WTC11 (cell line): ENCODE data around the gene GAPDHS. TPM values are rescaled to one million over a fixed set of nuclear protein-coding genes. Genes with fewer than 3 reads are reported as not detected.

Source experiments
- ATAC-seq: fragments of 200-7000 bp; cut with Tn5 transposase; 2 replicates; pipeline ENCODE4 v1.10.0; 2021; ENCODE audit warnings: mild to moderate bottlenecking, moderate library complexity
- CTCF ChIA-PET: fragments of 300-600 bp; sonication (Branson Sonifier 250); formaldehyde crosslinking; loops from one replicate; lab custom pipeline; 2021; ENCODE audit warnings: antibody characterized with exemption; lab: Charles Lee
- POLR2A ChIA-PET: fragments of 350-600 bp; sonication (Branson Sonifier 250); formaldehyde crosslinking; loops from one replicate; lab custom pipeline; 2021; ENCODE audit warnings: antibody characterized with exemption; lab: Charles Lee
- DNase-seq: peaks from one replicate; pipeline ENCODE4 v3.0.0; 2021; ENCODE audit warnings: low spot score
- H3K27ac Mint-ChIP-seq: 2 replicates; pipeline ENCODE4 v1.8.0; 2021; ENCODE audit warnings: mixed read lengths
- H3K27me3 Mint-ChIP-seq: 2 replicates; pipeline ENCODE4 v1.8.0; 2021; ENCODE audit warnings: low read depth, mild to moderate bottlenecking, moderate library complexity, mixed read lengths
- H3K36me3 Mint-ChIP-seq: 2 replicates; pipeline ENCODE4 v1.8.0; 2021; ENCODE audit warnings: mixed read lengths
- H3K4me1 Mint-ChIP-seq: 2 replicates; pipeline ENCODE4 v1.8.0; 2022; ENCODE audit warnings: mixed read lengths
- H3K4me3 Mint-ChIP-seq: 2 replicates; pipeline ENCODE4 v1.8.0; 2021; ENCODE audit warnings: mild to moderate bottlenecking, moderate library complexity, mixed read lengths
- H3K9me3 Mint-ChIP-seq: 2 replicates; pipeline ENCODE4 v1.8.0; 2021; ENCODE audit warnings: mixed read lengths
- CBFB ChIP-seq: sonication (generic); formaldehyde crosslinking; IDR thresholded peaks from 2 replicates; pipeline ENCODE4 v1.8.1; 2022; ENCODE audit warnings: mild to moderate bottlenecking, low read depth, missing genetic modification reagents
- ETV6 ChIP-seq: sonication (generic); formaldehyde crosslinking; IDR thresholded peaks from 2 replicates; pipeline ENCODE4 v1.8.1; 2022; ENCODE audit warnings: mild to moderate bottlenecking, missing genetic modification reagents
- IRF2 ChIP-seq: sonication (generic); formaldehyde crosslinking; IDR thresholded peaks from 2 replicates; pipeline ENCODE4 v1.8.0; 2022; ENCODE audit warnings: low read depth, missing genetic modification reagents, borderline replicate concordance
- KAT7 ChIP-seq: sonication (generic); formaldehyde crosslinking; IDR thresholded peaks from 2 replicates; pipeline ENCODE4 v1.8.1; 2023; ENCODE audit warnings: missing genetic modification reagents, mild to moderate bottlenecking, borderline replicate concordance
- NR2C2 ChIP-seq: sonication (generic); formaldehyde crosslinking; IDR thresholded peaks from 2 replicates; pipeline ENCODE4 v1.8.0; 2022; ENCODE audit warnings: mild to moderate bottlenecking, missing genetic modification reagents
- OVOL2 ChIP-seq: fragments of 250-450 bp; sonication (Bioruptor Pico); IDR thresholded peaks from 2 replicates; pipeline ENCODE4 v1.9.0; 2021; ENCODE audit warnings: mild to moderate bottlenecking, borderline replicate concordance
- ZBTB21 ChIP-seq: sonication (generic); formaldehyde crosslinking; IDR thresholded peaks from 2 replicates; pipeline ENCODE4 v1.8.1; 2023; ENCODE audit warnings: mild to moderate bottlenecking, missing genetic modification reagents, borderline replicate concordance
- ZNF138 ChIP-seq: sonication (generic); formaldehyde crosslinking; conservative IDR thresholded peaks from 2 replicates; pipeline ENCODE4 v1.8.1; 2022; ENCODE audit warnings: mild to moderate bottlenecking, moderate library complexity, missing genetic modification reagents
- ZNF396 ChIP-seq: fragments of 250-450 bp; sonication (Bioruptor Pico); IDR thresholded peaks from 2 replicates; pipeline ENCODE4 v1.8.0; 2021; ENCODE audit warnings: mild to moderate bottlenecking, moderate library complexity, borderline replicate concordance
- ZNF423 ChIP-seq: fragments of 250-450 bp; sonication (Bioruptor Pico); IDR thresholded peaks from 2 replicates; pipeline ENCODE4 v2.1.2; 2022; ENCODE audit warnings: mild to moderate bottlenecking, moderate library complexity
- total RNA-seq: library from RNA; stranded (reverse); gene quantifications from 3 replicates; pipeline ENCODE4 v1.2.3, GENCODE V29; 2021
- TF ChIP-seq, protein P1 (sequence below): sonication (generic); formaldehyde crosslinking; conservative IDR thresholded peaks from 2 replicates; pipeline ENCODE4 v1.8.1; 2023; ENCODE audit warnings: mild to moderate bottlenecking, low read depth, missing genetic modification reagents, moderate library complexity
- TF ChIP-seq, protein P2 (sequence below): fragments of 250-450 bp; sonication (Bioruptor Pico); IDR thresholded peaks from 2 replicates; pipeline ENCODE4 v1.9.0; 2021; ENCODE audit warnings: mild to moderate bottlenecking, borderline replicate concordance
- TF ChIP-seq, protein P3 (sequence below): sonication (generic); formaldehyde crosslinking; IDR thresholded peaks from 2 replicates; pipeline ENCODE4 v1.8.0; 2022; ENCODE audit warnings: mild to moderate bottlenecking, missing genetic modification reagents
- TF ChIP-seq, protein P4 (sequence below): sonication (generic); formaldehyde crosslinking; IDR thresholded peaks from 2 replicates; pipeline ENCODE4 v1.8.0; 2022; ENCODE audit warnings: missing genetic modification reagents
- TF ChIP-seq, protein P5 (sequence below): fragments of 250-450 bp; sonication (Bioruptor Pico); IDR thresholded peaks from 2 replicates; pipeline ENCODE4 v1.9.0; 2021; ENCODE audit warnings: mild to moderate bottlenecking
- TF ChIP-seq, protein P6 (sequence below): sonication (generic); formaldehyde crosslinking; IDR thresholded peaks from 2 replicates; pipeline ENCODE4 v1.8.1; 2022; ENCODE audit warnings: mild to moderate bottlenecking, moderate library complexity, missing genetic modification reagents
- TF ChIP-seq, protein P7 (sequence below): fragments of 250-450 bp; sonication (Bioruptor Pico); IDR thresholded peaks from 2 replicates; pipeline ENCODE4 v2.1.2; 2022; ENCODE audit warnings: mild to moderate bottlenecking, moderate library complexity
- TF ChIP-seq, protein P8 (sequence below): sonication (generic); formaldehyde crosslinking; IDR thresholded peaks from 2 replicates; pipeline ENCODE4 v1.8.0; 2023; ENCODE audit warnings: missing genetic modification reagents

The GAPDHS gene
- total RNA-seq, 1 experiment from 2014 or later = 0.20 TPM

DNA sequence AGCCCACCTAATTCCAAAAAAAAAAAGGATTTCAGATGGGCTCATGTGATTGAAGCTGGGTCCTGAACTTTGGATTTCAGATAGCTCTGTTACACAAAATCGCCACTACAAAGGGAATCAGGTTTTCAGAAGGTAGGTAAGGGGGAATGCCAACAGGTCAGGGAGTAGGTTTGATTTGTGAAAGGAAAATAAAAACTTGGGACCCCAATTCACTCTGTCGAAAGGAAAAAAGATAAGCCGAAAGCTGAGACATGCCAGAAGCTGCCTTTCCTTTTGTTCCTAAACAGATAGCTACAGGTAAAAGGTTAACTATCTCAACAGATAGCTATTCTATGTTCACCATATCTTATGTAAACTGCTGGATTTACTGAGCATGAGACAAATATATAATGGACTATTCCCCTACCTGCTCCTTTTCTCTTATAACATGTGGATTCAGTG lies 47.0 kb upstream of the GAPDHS start (continued):
- TF ChIP-seq, protein P1, sequence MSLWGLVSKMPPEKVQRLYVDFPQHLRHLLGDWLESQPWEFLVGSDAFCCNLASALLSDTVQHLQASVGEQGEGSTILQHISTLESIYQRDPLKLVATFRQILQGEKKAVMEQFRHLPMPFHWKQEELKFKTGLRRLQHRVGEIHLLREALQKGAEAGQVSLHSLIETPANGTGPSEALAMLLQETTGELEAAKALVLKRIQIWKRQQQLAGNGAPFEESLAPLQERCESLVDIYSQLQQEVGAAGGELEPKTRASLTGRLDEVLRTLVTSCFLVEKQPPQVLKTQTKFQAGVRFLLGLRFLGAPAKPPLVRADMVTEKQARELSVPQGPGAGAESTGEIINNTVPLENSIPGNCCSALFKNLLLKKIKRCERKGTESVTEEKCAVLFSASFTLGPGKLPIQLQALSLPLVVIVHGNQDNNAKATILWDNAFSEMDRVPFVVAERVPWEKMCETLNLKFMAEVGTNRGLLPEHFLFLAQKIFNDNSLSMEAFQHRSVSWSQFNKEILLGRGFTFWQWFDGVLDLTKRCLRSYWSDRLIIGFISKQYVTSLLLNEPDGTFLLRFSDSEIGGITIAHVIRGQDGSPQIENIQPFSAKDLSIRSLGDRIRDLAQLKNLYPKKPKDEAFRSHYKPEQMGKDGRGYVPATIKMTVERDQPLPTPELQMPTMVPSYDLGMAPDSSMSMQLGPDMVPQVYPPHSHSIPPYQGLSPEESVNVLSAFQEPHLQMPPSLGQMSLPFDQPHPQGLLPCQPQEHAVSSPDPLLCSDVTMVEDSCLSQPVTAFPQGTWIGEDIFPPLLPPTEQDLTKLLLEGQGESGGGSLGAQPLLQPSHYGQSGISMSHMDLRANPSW (CRISPR knock-in tag) = no peak
- TF ChIP-seq CBFB (no peak), OVOL2 (no peak), IRF2 (CRISPR knock-in tag) (no peak)
- TF ChIP-seq, all 79 proteins: peak for 0

DNA sequence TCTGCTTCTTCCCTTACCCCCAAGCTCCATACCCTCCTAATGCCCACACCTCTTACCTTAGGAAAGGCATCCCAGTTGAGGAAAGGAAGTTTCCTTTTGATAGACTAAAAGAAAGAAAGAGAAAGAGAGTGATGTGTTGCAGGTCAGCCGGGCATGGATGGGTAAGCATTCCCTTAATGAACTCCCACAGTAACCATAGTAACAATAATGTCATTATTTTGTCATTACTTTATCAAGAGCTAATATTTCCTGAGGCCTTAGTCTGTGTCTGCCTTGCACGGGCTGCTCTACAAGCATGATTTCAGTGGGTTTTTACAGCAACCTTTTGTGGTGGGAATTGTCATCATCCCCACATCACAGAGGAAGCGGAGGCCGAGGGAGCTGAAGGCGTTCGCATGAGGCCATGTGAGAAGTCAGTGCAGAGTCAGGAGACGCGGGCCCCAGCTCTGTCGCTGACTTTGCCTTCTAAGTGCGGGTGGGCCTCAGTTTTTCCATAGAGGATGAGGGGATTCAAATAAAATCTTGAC lies 45.5 kb upstream of the GAPDHS start:
- Mint-ChIP-seq H3K4me3 (no peak overlapping the region), H3K27me3 (peaks cover 30% of the 10 kb centered on the region), H3K9me3 (no peaks in the 10 kb centered on the region), H3K27ac (no peak overlapping the region), H3K4me1 (no peaks in the 10 kb centered on the region), H3K36me3 (no peaks in the 10 kb centered on the region)
- ChIA-PET CTCF (interaction anchor here (0.6 to 4.4 kb wide), 3 partner anchors 23 to 135 kb away, joined by 5 to 19 read pairs (median 11); no protein-coding TSS in a partner anchor), POLR2A (no interaction called here)
- TF ChIP-seq ETV6 (CRISPR knock-in tag) (no peak), ZNF138 (CRISPR knock-in tag) (no peak), KAT7 (no peak), NR2C2 (CRISPR knock-in tag) (no peak), ZBTB21 (CRISPR knock-in tag) (no peak), ZNF396 (CRISPR knock-in tag) (no peak), IRF2 (CRISPR knock-in tag) (no peak), OVOL2 (no peak), ZNF423 (CRISPR knock-in tag) (no peak)
- TF ChIP-seq, protein P2, sequence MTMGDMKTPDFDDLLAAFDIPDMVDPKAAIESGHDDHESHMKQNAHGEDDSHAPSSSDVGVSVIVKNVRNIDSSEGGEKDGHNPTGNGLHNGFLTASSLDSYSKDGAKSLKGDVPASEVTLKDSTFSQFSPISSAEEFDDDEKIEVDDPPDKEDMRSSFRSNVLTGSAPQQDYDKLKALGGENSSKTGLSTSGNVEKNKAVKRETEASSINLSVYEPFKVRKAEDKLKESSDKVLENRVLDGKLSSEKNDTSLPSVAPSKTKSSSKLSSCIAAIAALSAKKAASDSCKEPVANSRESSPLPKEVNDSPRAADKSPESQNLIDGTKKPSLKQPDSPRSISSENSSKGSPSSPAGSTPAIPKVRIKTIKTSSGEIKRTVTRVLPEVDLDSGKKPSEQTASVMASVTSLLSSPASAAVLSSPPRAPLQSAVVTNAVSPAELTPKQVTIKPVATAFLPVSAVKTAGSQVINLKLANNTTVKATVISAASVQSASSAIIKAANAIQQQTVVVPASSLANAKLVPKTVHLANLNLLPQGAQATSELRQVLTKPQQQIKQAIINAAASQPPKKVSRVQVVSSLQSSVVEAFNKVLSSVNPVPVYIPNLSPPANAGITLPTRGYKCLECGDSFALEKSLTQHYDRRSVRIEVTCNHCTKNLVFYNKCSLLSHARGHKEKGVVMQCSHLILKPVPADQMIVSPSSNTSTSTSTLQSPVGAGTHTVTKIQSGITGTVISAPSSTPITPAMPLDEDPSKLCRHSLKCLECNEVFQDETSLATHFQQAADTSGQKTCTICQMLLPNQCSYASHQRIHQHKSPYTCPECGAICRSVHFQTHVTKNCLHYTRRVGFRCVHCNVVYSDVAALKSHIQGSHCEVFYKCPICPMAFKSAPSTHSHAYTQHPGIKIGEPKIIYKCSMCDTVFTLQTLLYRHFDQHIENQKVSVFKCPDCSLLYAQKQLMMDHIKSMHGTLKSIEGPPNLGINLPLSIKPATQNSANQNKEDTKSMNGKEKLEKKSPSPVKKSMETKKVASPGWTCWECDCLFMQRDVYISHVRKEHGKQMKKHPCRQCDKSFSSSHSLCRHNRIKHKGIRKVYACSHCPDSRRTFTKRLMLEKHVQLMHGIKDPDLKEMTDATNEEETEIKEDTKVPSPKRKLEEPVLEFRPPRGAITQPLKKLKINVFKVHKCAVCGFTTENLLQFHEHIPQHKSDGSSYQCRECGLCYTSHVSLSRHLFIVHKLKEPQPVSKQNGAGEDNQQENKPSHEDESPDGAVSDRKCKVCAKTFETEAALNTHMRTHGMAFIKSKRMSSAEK (CRISPR knock-in tag) = no peak
- TF ChIP-seq, protein P3, sequence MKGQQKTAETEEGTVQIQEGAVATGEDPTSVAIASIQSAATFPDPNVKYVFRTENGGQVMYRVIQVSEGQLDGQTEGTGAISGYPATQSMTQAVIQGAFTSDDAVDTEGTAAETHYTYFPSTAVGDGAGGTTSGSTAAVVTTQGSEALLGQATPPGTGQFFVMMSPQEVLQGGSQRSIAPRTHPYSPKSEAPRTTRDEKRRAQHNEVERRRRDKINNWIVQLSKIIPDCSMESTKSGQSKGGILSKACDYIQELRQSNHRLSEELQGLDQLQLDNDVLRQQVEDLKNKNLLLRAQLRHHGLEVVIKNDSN (CRISPR knock-in tag) = no peak
- TF ChIP-seq, protein P4, sequence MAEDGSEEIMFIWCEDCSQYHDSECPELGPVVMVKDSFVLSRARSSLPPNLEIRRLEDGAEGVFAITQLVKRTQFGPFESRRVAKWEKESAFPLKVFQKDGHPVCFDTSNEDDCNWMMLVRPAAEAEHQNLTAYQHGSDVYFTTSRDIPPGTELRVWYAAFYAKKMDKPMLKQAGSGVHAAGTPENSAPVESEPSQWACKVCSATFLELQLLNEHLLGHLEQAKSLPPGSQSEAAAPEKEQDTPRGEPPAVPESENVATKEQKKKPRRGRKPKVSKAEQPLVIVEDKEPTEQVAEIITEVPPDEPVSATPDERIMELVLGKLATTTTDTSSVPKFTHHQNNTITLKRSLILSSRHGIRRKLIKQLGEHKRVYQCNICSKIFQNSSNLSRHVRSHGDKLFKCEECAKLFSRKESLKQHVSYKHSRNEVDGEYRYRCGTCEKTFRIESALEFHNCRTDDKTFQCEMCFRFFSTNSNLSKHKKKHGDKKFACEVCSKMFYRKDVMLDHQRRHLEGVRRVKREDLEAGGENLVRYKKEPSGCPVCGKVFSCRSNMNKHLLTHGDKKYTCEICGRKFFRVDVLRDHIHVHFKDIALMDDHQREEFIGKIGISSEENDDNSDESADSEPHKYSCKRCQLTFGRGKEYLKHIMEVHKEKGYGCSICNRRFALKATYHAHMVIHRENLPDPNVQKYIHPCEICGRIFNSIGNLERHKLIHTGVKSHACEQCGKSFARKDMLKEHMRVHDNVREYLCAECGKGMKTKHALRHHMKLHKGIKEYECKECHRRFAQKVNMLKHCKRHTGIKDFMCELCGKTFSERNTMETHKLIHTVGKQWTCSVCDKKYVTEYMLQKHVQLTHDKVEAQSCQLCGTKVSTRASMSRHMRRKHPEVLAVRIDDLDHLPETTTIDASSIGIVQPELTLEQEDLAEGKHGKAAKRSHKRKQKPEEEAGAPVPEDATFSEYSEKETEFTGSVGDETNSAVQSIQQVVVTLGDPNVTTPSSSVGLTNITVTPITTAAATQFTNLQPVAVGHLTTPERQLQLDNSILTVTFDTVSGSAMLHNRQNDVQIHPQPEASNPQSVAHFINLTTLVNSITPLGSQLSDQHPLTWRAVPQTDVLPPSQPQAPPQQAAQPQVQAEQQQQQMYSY (CRISPR knock-in tag) = no peak
- TF ChIP-seq, protein P5, sequence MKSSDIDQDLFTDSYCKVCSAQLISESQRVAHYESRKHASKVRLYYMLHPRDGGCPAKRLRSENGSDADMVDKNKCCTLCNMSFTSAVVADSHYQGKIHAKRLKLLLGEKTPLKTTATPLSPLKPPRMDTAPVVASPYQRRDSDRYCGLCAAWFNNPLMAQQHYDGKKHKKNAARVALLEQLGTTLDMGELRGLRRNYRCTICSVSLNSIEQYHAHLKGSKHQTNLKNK (CRISPR knock-in tag) = no peak
- TF ChIP-seq, protein P6, sequence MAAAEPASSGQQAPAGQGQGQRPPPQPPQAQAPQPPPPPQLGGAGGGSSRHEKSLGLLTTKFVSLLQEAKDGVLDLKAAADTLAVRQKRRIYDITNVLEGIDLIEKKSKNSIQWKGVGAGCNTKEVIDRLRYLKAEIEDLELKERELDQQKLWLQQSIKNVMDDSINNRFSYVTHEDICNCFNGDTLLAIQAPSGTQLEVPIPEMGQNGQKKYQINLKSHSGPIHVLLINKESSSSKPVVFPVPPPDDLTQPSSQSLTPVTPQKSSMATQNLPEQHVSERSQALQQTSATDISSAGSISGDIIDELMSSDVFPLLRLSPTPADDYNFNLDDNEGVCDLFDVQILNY (CRISPR knock-in tag) = no peak
- TF ChIP-seq, protein P7, sequence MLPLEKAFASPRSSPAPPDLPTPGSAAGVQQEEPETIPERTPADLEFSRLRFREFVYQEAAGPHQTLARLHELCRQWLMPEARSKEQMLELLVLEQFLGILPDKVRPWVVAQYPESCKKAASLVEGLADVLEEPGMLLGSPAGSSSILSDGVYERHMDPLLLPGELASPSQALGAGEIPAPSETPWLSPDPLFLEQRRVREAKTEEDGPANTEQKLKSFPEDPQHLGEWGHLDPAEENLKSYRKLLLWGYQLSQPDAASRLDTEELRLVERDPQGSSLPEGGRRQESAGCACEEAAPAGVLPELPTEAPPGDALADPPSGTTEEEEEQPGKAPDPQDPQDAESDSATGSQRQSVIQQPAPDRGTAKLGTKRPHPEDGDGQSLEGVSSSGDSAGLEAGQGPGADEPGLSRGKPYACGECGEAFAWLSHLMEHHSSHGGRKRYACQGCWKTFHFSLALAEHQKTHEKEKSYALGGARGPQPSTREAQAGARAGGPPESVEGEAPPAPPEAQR (CRISPR knock-in tag) = no peak
- TF ChIP-seq, protein P8, sequence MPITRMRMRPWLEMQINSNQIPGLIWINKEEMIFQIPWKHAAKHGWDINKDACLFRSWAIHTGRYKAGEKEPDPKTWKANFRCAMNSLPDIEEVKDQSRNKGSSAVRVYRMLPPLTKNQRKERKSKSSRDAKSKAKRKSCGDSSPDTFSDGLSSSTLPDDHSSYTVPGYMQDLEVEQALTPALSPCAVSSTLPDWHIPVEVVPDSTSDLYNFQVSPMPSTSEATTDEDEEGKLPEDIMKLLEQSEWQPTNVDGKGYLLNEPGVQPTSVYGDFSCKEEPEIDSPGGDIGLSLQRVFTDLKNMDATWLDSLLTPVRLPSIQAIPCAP = no peak
- ATAC-seq = no peak
- no peak for DNase-seq
